Peyer's patch (tissue), 4 donors: Measurements from ENCODE around the gene STXBP1. TPM values are rescaled to one million over a fixed set of nuclear protein-coding genes. Genes with fewer than 3 reads are reported as not detected.

Experiments used
- total RNA-seq, 4 donors: library from RNA; depleted of rRNA; stranded (reverse); fragments of >200 nt; gene quantifications; one replicate each; pipeline ENCODE4 v1.1.0, GENCODE V29; 2016

STXBP1 gene
- total RNA-seq, 4 donors from 2014 or later = 4.4 to 90.8 (median 12.6) TPM

Other genes with a start within 250 kb of the STXBP1 start
- gene SLC2A8, start 215.1 kb upstream of the STXBP1 start, total RNA-seq = 10 to 100 TPM in 3 of 4 donors, 1 to 10 TPM in 1; 7.4 to 58.1 (median 42.9) TPM
- gene ZNF79, start 187.9 kb upstream of the STXBP1 start, total RNA-seq = 10 to 100 TPM; 12.7 to 47.9 (median 14.4) TPM
- 1,000 to 10,000 TPM in 2 of 4 donors, 100 to 1,000 TPM in 2; 621 to 1,579 (median 999) TPM for gene RPL12, start 160.9 kb upstream of the STXBP1 start, total RNA-seq
- 10 to 100 TPM; 19.3 to 59.4 (median 35.3) TPM for gene LRSAM1, start 160.8 kb upstream of the STXBP1 start, total RNA-seq
- under 1 TPM in 1 of 4 donors, not detected in 3; 0.27 TPM for gene CFAP157, start 94.7 kb downstream of the STXBP1 start, total RNA-seq
- gene PTRH1, start 103.4 kb downstream of the STXBP1 start, total RNA-seq = 10 to 100 TPM in 1 of 4 donors, 1 to 10 TPM in 2, not detected in 1; 5.2 to 14.9 (median 7.9) TPM
- gene TTC16, start 103.8 kb downstream of the STXBP1 start, total RNA-seq = not detected
- 10 to 100 TPM; 26.4 to 70.9 (median 35.4) TPM for gene TOR2A, start 123.0 kb downstream of the STXBP1 start, total RNA-seq
- gene SH2D3C, start 166.4 kb downstream of the STXBP1 start, total RNA-seq = 10 to 100 TPM in 1 of 4 donors, 1 to 10 TPM in 3; 1.4 to 22.3 (median 4.1) TPM
- gene CDK9, start 173.8 kb downstream of the STXBP1 start, total RNA-seq = 100 to 1,000 TPM in 1 of 4 donors, 10 to 100 TPM in 3; 53.6 to 116 (median 83.9) TPM
- gene FPGS, start 190.6 kb downstream of the STXBP1 start, total RNA-seq = 100 to 1,000 TPM in 1 of 4 donors, 10 to 100 TPM in 3; 46.1 to 105 (median 71.5) TPM
- gene ENG, start 242.4 kb downstream of the STXBP1 start, total RNA-seq = 10 to 100 TPM in 3 of 4 donors, 1 to 10 TPM in 1; 7.0 to 49.5 (median 25.0) TPM